Measurements from ENCODE around the gene CEACAM18.

DNA sequence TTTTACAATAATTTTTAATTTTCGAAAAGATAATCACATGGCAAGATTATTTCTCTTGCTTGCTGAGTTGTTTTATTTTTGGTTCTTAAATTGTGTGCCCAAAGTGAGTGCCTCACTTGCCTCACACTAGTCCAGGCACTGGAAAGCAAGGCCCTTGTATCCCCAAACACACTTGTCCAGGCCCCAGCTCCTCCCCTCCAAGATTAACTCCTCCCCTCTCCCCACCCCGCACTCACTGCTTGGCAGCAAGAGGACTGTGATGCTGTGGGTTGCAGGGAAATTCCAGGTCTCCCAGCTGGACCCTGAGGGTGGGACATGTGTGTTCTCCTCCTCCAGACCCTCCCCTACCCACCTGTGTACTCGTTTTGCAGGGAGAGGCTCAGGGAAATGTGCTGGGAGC is 19.3 kb downstream of the CEACAM18 start:
- TF ChIP-seq, protein P1, sequence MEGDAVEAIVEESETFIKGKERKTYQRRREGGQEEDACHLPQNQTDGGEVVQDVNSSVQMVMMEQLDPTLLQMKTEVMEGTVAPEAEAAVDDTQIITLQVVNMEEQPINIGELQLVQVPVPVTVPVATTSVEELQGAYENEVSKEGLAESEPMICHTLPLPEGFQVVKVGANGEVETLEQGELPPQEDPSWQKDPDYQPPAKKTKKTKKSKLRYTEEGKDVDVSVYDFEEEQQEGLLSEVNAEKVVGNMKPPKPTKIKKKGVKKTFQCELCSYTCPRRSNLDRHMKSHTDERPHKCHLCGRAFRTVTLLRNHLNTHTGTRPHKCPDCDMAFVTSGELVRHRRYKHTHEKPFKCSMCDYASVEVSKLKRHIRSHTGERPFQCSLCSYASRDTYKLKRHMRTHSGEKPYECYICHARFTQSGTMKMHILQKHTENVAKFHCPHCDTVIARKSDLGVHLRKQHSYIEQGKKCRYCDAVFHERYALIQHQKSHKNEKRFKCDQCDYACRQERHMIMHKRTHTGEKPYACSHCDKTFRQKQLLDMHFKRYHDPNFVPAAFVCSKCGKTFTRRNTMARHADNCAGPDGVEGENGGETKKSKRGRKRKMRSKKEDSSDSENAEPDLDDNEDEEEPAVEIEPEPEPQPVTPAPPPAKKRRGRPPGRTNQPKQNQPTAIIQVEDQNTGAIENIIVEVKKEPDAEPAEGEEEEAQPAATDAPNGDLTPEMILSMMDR (IDR thresholded peaks at IDR 0.05), result no peak
- TF ChIP-seq POLR2A (IDR thresholded peaks at IDR 0.05; ENCODE audit: low read length) (no peak), USF2 (IDR thresholded peaks at IDR 0.05) (no peak), RFX5 (IDR thresholded peaks at IDR 0.05) (no peak), CHD4 (IDR thresholded peaks at IDR 0.05; ENCODE audit: borderline replicate concordance) (no peak), SMC3 (IDR thresholded peaks at IDR 0.05) (no peak), ELK1 (IDR thresholded peaks at IDR 0.05; ENCODE audit: low read depth, low read length) (no peak), RNF2 (IDR thresholded peaks at IDR 0.05; ENCODE audit: borderline replicate concordance, low read depth) (no peak), JUNB (IDR thresholded peaks at IDR 0.05) (no peak), KDM5A (IDR thresholded peaks at IDR 0.05) (no peak), FOSL2 (IDR thresholded peaks at IDR 0.05) (no peak), FOSL2 (CRISPR knock-in tag; IDR thresholded peaks at IDR 0.05) (no peak), POLR2AphosphoS2 (conservative IDR thresholded peaks at IDR 0.05; ENCODE audit: low read length) (no peak), NFE2L2 (conservative IDR thresholded peaks at IDR 0.05; ENCODE audit: low read length) (no peak)
- TF ChIP-seq, protein P2, sequence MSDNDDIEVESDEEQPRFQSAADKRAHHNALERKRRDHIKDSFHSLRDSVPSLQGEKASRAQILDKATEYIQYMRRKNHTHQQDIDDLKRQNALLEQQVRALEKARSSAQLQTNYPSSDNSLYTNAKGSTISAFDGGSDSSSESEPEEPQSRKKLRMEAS (IDR thresholded peaks at IDR 0.05), result no peak
